Measurements from ENCODE around the gene MBTD1. TPM values are rescaled to one million over a fixed set of nuclear protein-coding genes. Genes with fewer than 3 reads are reported as not detected.

The MBTD1 gene
- total RNA-seq, 1 donor from 2014 or later, result 15.2 TPM

GRCh38 chr17:51250314-51250840, 9.5 kb downstream of the MBTD1 start:
- no peak for DNase-seq
- ATAC-seq, result no peak
- peaks cover 22% of the 10 kb centered on the region for H3K36me3 ChIP-seq
- H3K4me3 ChIP-seq, result no peak overlapping the region
- TF ChIP-seq CTCF (IDR thresholded peaks at IDR 0.05), result no peak
- no peaks in the 10 kb centered on the region for H3K27me3 ChIP-seq (ENCODE audit: low read depth)
- H3K4me1 ChIP-seq, result peaks cover under 1% of the 10 kb centered on the region
- no peak overlapping the region for H3K27ac ChIP-seq
- H3K9me3 ChIP-seq, result no peaks in the 10 kb centered on the region
- intact Hi-C loops (cut with DNase I), result no loop called here

- Histone ChIP-seq H3K4me3 (no peak overlapping the region), H3K27me3 (ENCODE audit: low read depth) (no peaks in the 10 kb centered on the region), H3K36me3 (no peaks in the 10 kb centered on the region), H3K27ac (no peak overlapping the region), H3K9me3 (no peaks in the 10 kb centered on the region), H3K4me1 (no peaks in the 10 kb centered on the region)
- ATAC-seq (no peak), DNase-seq (no peak)
- intact Hi-C loops (cut with DNase I), result no loop called here
- TF ChIP-seq CTCF (IDR thresholded peaks at IDR 0.05), result no peak
These were observed 14.3 kb downstream of the MBTD1 start for GRCh38 chr17:51245535-51245934.

- Histone ChIP-seq H3K27ac (no peak overlapping the region), H3K36me3 (no peaks in the 10 kb centered on the region), H3K4me1 (no peaks in the 10 kb centered on the region), H3K4me3 (no peak overlapping the region), H3K9me3 (no peaks in the 10 kb centered on the region), H3K27me3 (ENCODE audit: low read depth) (no peaks in the 10 kb centered on the region)
- TF ChIP-seq CTCF (IDR thresholded peaks at IDR 0.05), result no peak
- DNase-seq (no peak), ATAC-seq (no peak)
- intact Hi-C loops (cut with DNase I), result no loop called here
These were observed 15.8 kb downstream of the MBTD1 start for GRCh38 chr17:51244041-51244440.

- no peaks in the 10 kb centered on the region for H3K9me3 ChIP-seq
- ATAC-seq, result no peak
- H3K4me1 ChIP-seq, result no peaks in the 10 kb centered on the region
- DNase-seq, result no peak
- intact Hi-C loops (cut with DNase I), result no loop called here
- no peak overlapping the region for H3K4me3 ChIP-seq
- H3K36me3 ChIP-seq, result no peaks in the 10 kb centered on the region
- H3K27ac ChIP-seq, result no peak overlapping the region
- H3K27me3 ChIP-seq (ENCODE audit: low read depth), result no peaks in the 10 kb centered on the region
- TF ChIP-seq CTCF (IDR thresholded peaks at IDR 0.05), result no peak
These were observed 19.6 kb downstream of the MBTD1 start for GRCh38 chr17:51240275-51240674.

- Histone ChIP-seq H3K36me3 (no peaks in the 10 kb centered on the region), H3K27ac (no peak overlapping the region), H3K9me3 (no peaks in the 10 kb centered on the region), H3K27me3 (ENCODE audit: low read depth) (no peaks in the 10 kb centered on the region), H3K4me3 (no peak overlapping the region), H3K4me1 (no peaks in the 10 kb centered on the region)
- DNase-seq (no peak), ATAC-seq (no peak)
- no peak for TF ChIP-seq CTCF (IDR thresholded peaks at IDR 0.05)
- intact Hi-C loops (cut with DNase I), result no loop called here
These were observed 21.5 kb downstream of the MBTD1 start for GRCh38 chr17:51238255-51238887.

All from lower lobe of right lung (tissue), 2 donors.